Sigmoid colon (tissue), 7 donors: ENCODE measurements around the gene ENPP7. TPM values are rescaled to one million over a fixed set of nuclear protein-coding genes. Genes with fewer than 3 reads are reported as not detected.

Experiments
- DNase-seq: peaks from one replicate; pipeline ENCODE4 v3.0.0-alpha.2; 2019
- H3K27ac ChIP-seq, 4 donors: fragments of 200-600 bp; sonication (generic); one replicate each; pipeline ENCODE4 v1.5.1; 2016 to 2019; ENCODE audit warnings: mild to moderate bottlenecking in 1 of 4
- H3K27me3 ChIP-seq, 3 donors: fragments of 200-600 bp; sonication (generic); one replicate each; pipeline ENCODE4 v1.5.1; 2019; ENCODE audit warnings: mild to moderate bottlenecking in 1 of 3
- H3K36me3 ChIP-seq, 4 donors: fragments of 200-600 bp; sonication (generic); one replicate each; pipeline ENCODE4 v1.5.1; 2016 to 2019
- H3K4me1 ChIP-seq, 4 donors: fragments of 200-600 bp; sonication (generic); one replicate each; pipeline ENCODE4 v1.5.1; 2017 to 2019
- H3K4me3 ChIP-seq, 4 donors: fragments of 200-600 bp; sonication (generic); one replicate each; pipeline ENCODE4 v1.5.1; 2017 to 2019; ENCODE audit warnings: mild to moderate bottlenecking in 2 of 4, moderate library complexity in 1 of 4
- H3K9me3 ChIP-seq, 4 donors: fragments of 200-600 bp in 3 of 4; sonication (generic) in 3 of 4; one replicate each; pipeline versions ENCODE4 v1.5.1 to v1.6.1; 2013 to 2019
- CTCF ChIP-seq, 4 experiments: fragments of 450-650 bp in 3 of 4; fragments of 200-600 bp in 1 of 4; IDR thresholded peaks; one replicate each; pipeline ENCODE4 v1.5.1; 2016 to 2019; ENCODE audit warnings: antibody characterized with exemption in 4 of 4, mild to moderate bottlenecking in 3 of 4, moderate library complexity in 2 of 4
- EP300 ChIP-seq, 4 donors: sonication (generic); formaldehyde crosslinking; IDR thresholded peaks; one replicate each; pipeline ENCODE4 v1.6.1; 2017; ENCODE audit warnings: antibody characterized with exemption in 4 of 4
- POLR2A ChIP-seq, 2 donors: fragments of 450-650 bp; IDR thresholded peaks; one replicate each; pipeline ENCODE4 v1.6.1; 2016; ENCODE audit warnings: antibody characterized with exemption in 2 of 2, mild to moderate bottlenecking in 2 of 2, moderate library complexity in 2 of 2
- POLR2AphosphoS5 ChIP-seq, 4 donors: sonication (generic); formaldehyde crosslinking; IDR thresholded peaks; one replicate each; pipeline ENCODE4 v1.6.1; 2017; ENCODE audit warnings: antibody characterized with exemption in 4 of 4
- WGBS, 2 donors: extraction: QIAGEN DNeasy Blood & Tissue Kit; methylation state at CpG; one replicate each; pipeline ENCODE4 v1.1.7; 2013; 5-methylcytosine and 5-hydroxymethylcytosine counted together
- intact Hi-C: fragments of 100-400 bp; cut with DNase I; formaldehyde crosslinking; loops from one replicate; pipeline ENCODE4 v1.15.1; 2023
- polyA plus RNA-seq, 3 donors: library from polyadenylated mRNA; stranded (reverse); fragments of 200-250 nt; gene quantifications; one replicate each; pipeline ENCODE4 v1.2.3, GENCODE V29; 2013
- total RNA-seq, 4 donors: library from RNA; depleted of rRNA; stranded (reverse); fragments of >200 nt; gene quantifications; one replicate each; pipeline ENCODE4 v1.1.0, GENCODE V29; 2016
- donor health status: healthy with polysubstance abuse.
- donor health status: Bipolar disorder and iron deficiency.
- donor health status: healthy.

ENPP7 gene
- total and polyA plus RNA-seq, 7 donors: not detected

- intact Hi-C loops: loop anchor here (5.0 kb wide), 2 partner anchors 93 to 313 kb away; partner anchors contain the start of gene RBFOX3
- 74 to 85% methylated on average over 20 of the region's 20 CpGs for WGBS, 2 donors
- H3K27me3 ChIP-seq: no peaks in the 10 kb centered on the region
- peak overlapping the region in 2 of 4 donors; percentile 79 to 83 for H3K27ac ChIP-seq
- no peaks in the 10 kb centered on the region for H3K36me3 ChIP-seq
- H3K4me1 ChIP-seq: peaks cover 0 to 31% (median 25%) of the 10 kb centered on the region in 4 donors
- H3K9me3 ChIP-seq: no peaks in the 10 kb centered on the region
- TF ChIP-seq CTCF (IDR thresholded peaks at IDR 0.05): no peak
- no peak for TF ChIP-seq EP300 (IDR thresholded peaks at IDR 0.05)
- no peak for TF ChIP-seq POLR2A (IDR thresholded peaks at IDR 0.05)
- TF ChIP-seq POLR2AphosphoS5 (IDR thresholded peaks at IDR 0.05): no peak
- no peak overlapping the region for H3K4me3 ChIP-seq
- no peak for DNase-seq
Observed at GRCh38 chr17:79705674-79706073, 25.1 kb upstream of the ENPP7 start.

GRCh38 chr17:79706931-79707850 is 23.6 kb upstream of the ENPP7 start:
- Histone ChIP-seq H3K9me3 (no peaks in the 10 kb centered on the region), H3K27me3 (no peaks in the 10 kb centered on the region), H3K4me1 (peaks cover 0 to 31% (median 25%) of the 10 kb centered on the region in 4 donors), H3K36me3 (no peaks in the 10 kb centered on the region), H3K27ac (peak overlapping the region in 3 of 4 donors; percentile 68 to 83 (median 79)), H3K4me3 (no peak overlapping the region)
- intact Hi-C loops: loop anchor here (5.0 kb wide), 2 partner anchors 95 to 315 kb away; partner anchors contain the start of gene RBFOX3
- 59 to 75% methylated on average over 25 of the region's 25 CpGs for WGBS, 2 donors
- peak in 1 of 4 donors; percentile 78 for TF ChIP-seq EP300 (IDR thresholded peaks at IDR 0.05)
- peak in 3 of 4 donors; percentile 48 to 60 (median 51) for TF ChIP-seq POLR2AphosphoS5 (IDR thresholded peaks at IDR 0.05)
- no peak for TF ChIP-seq CTCF (IDR thresholded peaks at IDR 0.05)
- no peak for TF ChIP-seq POLR2A (IDR thresholded peaks at IDR 0.05)
- DNase-seq: peak; percentile 91

- intact Hi-C loops: loop anchor here (5.0 kb wide), 2 partner anchors 96 to 316 kb away; partner anchors contain the start of gene RBFOX3
- DNase-seq: no peak
- Histone ChIP-seq H3K27ac (peak overlapping the region in 3 of 4 donors; percentile 68 to 83 (median 79)), H3K9me3 (no peaks in the 10 kb centered on the region), H3K4me1 (peaks cover 0 to 31% (median 25%) of the 10 kb centered on the region in 4 donors), H3K36me3 (no peaks in the 10 kb centered on the region), H3K4me3 (peak overlapping the region in 3 of 4 donors; percentile 12 to 29 (median 26)), H3K27me3 (no peaks in the 10 kb centered on the region)
- TF ChIP-seq CTCF (IDR thresholded peaks at IDR 0.05) (peak; percentile 62 to 81 (median 77)), EP300 (IDR thresholded peaks at IDR 0.05) (no peak)
- 28 to 32% methylated on average over 35 of the region's 35 CpGs for WGBS, 2 donors
Observed at GRCh38 chr17:79707931-79708891, 22.5 kb upstream of the ENPP7 start.

GRCh38 chr17:79711715-79712305 is 18.9 kb upstream of the ENPP7 start:
- Histone ChIP-seq H3K27ac (no peak overlapping the region), H3K36me3 (no peaks in the 10 kb centered on the region), H3K9me3 (no peaks in the 10 kb centered on the region), H3K4me3 (no peak overlapping the region), H3K27me3 (peaks cover 0 to 21% (median 0%) of the 10 kb centered on the region in 3 donors), H3K4me1 (peaks cover 0 to 21% (median 18%) of the 10 kb centered on the region in 4 donors)
- TF ChIP-seq POLR2AphosphoS5 (IDR thresholded peaks at IDR 0.05) (no peak), POLR2A (IDR thresholded peaks at IDR 0.05) (no peak), CTCF (IDR thresholded peaks at IDR 0.05) (no peak), EP300 (IDR thresholded peaks at IDR 0.05) (no peak)
- no peak for DNase-seq
- intact Hi-C loops: no loop called here
- 82 to 84% methylated on average over 20 of the region's 20 CpGs for WGBS, 2 donors
